NCI-H1092 (cell line): ENCODE measurements around the gene MDH1B.
A peak's percentile ranks its signal among the peaks of the same experiment; 100 is the strongest.
"Not testable (repeated sequence)": the region's sequence is repeated elsewhere in the genome, so short reads cannot be mapped to it uniquely, and the experiment has no call there.

Source experiments
- DNase-seq: peaks from one replicate; lab custom pipeline; 2025; lab: John Stamatoyannopoulos, UW

MDH1B gene

DNA sequence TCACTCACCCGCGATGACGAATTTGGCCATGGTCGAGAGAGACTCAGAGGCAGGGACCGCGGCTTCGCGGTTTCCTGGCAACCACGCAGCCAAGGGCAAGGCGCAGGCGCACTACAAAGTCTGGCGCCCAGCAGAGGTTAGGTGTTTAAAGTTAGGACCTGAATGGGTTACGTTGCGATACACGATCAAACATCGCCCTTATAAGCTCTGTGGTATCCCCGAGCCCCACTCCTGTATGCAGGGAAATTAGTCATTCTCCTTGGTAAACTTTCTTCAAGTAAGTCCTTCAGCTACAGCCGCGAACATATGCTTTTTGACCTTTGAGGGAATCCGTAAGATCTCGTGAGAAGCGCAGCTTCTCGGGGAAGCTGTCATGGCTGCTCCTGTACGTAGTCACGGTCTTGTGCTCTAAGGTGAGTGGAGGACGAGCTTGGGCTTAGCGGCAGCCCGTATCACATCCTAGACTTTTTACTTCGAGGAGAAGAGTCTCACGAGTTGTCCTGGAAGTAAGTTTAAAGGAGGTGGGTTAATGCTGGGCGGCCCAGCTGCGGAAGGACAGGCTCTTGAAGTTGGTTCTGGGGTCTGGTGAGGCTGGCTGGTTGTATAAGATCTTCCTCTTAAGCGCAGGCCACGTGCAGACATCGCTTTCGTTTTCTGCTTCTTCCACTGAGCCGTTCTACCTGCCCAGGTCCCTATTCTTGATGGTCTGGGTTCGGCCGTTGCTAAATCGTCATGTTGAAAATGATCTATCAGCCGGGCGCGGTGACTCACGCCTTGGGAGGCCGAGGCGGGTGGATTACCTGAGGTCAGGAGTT is at the start of gene MDH1B, which contains the start of gene FASTKD2:
Gene MDH1B (minus strand): TSS at position 87 of the 815 bp plus-strand sequence. CDS start 57 bp downstream, at position 30.
Gene FASTKD2 (plus strand): TSS at position 365 of the 815 bp plus-strand sequence. CDS start 1,088 bp downstream, outside the sequence.
- peak; percentile 53 for DNase-seq

DNA sequence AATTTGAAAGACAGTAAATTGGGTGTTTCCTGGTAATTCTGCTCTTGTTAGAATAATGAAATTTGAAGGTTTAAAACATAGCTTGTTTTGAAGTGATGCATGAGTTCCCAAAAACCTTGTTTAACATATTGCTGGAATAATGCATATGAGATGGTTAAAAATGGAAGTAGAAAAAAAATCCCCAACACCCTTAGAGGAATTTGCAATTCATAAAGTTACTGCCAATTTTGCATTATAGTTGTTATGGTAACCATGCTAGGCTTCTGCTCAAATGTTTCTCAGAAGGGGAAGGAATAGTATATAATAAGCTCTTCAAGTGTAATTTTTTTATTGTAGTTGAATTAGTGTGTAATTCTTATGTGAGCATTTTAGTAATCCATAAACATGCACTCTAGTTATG is 49.4 kb upstream of the MDH1B start:
- no peak for DNase-seq

DNA sequence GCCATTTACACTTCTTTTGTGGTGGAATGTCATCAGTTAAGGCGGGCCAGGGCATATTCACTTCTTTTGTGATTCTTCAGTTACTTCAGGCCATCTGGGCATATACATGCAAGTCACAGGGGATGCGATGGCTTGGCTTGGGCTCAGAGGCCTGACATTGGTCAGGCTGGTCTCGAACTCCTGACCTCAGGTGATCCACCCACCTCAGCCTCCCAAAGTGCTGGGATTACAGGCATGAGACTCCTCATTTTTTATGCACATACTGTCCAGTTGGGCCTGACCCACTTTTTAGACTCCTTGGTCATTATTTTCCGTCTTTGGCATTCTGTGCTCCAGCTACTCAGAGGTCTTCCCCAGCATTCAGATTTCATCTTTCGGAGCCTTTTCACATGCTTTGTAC is 47.3 kb upstream of the MDH1B start:
- not testable (repeated sequence) for DNase-seq

GRCh38 chr2:206807624-206808023 is 42.5 kb upstream of the MDH1B start:
- not testable (repeated sequence) for DNase-seq

GRCh38 chr2:206805887-206806607 is 40.9 kb upstream of the MDH1B start:
- no peak for DNase-seq

GRCh38 chr2:206804326-206804725 is 39.2 kb upstream of the MDH1B start:
- DNase-seq: no peak

DNA sequence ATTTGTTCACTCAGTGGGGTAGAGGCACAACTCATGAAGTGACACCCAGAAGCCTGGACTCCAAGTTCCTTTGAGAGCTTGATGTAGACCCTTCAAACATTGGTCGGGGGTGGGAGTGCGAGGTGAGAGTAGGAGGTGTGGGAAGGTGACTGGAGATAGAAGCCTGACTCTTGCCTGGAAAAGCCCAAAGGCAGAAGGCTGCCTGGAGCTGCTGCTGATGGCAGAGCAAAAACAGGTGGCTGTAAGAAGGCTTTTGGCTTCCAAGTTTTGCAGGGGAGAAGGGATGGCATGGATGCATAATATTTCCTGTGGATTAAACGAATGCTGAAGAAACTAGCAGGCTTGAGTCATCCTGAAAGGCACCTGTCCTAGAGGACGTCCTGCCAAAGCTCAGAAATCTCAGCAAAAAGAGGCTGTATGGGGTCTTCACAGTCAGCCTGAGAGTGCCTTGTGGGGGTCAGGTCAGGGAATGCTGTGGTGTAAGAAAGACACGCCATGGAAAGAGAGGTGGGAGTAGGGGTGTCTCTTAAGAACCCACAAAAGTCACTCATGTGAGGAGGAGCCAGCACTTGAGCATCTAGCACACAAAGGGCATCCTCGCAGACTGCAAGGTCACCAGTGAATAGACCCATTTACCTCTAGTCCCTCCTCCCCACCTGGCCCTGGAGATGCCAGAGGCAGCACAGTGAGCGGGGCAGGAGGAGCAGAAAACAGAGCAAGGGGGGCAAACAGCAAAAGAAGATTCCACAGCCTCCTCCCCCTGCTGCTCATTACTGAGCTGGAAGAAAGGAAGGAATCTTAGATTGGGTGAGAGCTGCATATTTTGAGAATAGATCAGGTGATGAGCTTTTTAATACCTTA is 37.8 kb upstream of the MDH1B start:
- no peak for DNase-seq

DNA sequence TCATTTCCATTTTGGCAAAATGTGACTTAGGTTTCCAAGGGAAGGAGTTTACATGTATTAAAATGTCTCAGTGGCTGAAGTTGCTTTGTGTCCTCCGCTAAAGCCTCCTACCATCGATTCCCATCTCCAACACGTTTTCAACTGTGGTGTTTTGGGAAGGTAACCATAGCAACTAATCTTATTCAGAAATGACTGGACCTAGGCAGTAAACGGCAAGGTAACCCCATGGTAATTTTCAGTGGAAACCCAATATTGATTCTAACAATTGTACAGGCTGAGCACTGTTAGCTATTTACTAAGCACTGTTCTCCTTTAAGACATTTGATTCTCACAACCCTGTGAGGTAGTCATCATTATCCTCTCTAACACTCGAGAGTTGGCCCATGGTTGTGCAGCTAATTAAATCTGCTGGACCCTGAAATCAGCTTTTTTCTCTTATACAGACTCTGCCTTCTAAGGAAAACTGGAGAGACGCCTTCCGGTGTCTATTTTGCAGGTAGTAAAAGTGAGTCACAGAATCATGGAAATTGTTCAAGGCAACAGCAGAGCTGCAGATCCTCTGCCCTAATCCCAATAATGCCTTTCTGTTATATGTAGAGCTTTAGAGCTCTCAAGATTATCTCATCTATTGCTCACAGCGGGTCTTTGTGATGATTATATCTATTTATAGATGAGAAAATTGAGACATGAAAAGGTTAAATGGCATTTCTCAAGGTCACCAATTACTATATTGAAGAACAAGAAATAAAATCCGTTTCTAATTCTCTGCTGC is 36.5 kb upstream of the MDH1B start:
- no peak for DNase-seq

- DNase-seq: peak; percentile 4
These were observed 35.6 kb upstream of the MDH1B start for GRCh38 chr2:206800506-206801417.

GRCh38 chr2:206799083-206799482 is 34.0 kb upstream of the MDH1B start:
- no peak for DNase-seq

DNA sequence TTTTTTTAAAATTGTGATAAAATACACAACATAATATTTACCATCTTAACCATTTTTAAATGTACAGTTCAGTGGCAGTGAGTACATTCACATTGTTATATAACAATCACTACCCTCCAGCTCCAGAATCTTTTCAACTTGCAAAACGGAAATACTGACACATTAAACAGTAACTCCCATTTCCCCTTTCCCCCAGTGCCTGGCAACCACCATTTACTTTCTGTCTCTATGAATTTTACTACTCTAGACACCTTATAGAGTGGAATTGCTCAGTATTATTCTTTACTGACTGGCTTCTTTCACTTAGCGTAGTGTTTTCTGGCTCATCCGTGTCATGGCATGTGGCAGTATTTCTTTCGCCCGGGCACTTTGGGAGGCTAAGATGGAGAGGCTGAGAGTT is 32.9 kb upstream of the MDH1B start:
- DNase-seq: no peak

GRCh38 chr2:206797376-206797775 is 32.2 kb upstream of the MDH1B start:
- DNase-seq: peak; percentile 37

DNA sequence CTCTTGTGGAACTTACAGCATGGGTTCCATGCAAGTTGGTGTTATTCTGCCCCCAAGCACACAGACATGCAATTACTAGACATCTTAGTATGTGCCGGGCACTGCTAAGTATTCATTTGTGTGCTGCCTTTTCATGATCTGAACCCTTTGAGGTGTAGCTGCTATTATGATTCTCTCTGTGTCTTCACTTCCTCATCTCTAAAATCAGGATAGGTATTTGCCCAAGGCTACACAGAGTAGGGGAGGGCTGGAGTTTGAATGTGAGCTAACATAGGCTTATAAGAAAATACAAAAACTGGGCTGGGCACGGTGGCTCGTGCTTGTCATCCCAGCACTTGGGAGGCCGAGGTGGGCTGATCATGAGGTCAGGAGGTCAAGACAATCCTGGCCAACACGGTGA is 27.5 kb upstream of the MDH1B start:
- DNase-seq: no peak

DNA sequence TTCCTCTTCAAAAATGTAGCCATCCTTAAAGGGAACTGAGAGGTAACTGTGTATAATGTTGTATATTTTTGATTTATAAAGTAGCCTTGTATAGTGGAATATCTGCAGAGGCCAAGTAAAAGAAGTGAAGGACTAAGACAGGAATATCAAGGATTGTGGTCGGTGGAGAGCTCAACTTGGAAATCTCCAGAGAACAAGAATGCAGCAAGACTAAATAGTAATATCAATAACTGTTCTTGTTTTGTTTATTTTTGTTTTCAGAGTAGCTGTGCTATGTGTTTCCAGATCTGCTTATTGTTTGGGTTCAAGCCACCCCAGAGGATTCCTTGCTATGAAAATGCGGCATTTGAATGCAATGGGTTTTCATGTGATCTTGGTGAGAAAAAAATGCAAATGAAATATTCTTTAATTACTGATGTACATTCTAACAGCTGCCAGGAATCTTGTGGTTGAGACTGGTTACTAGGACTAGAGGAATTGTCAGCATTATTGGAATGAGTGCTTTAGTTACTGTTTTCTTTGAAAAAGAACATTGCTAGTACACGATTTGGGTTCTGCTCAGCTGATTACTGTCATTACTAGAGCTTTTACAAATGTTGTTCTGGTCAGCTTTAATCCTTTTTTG is 25.3 kb upstream of the MDH1B start:
- DNase-seq: no peak

DNA sequence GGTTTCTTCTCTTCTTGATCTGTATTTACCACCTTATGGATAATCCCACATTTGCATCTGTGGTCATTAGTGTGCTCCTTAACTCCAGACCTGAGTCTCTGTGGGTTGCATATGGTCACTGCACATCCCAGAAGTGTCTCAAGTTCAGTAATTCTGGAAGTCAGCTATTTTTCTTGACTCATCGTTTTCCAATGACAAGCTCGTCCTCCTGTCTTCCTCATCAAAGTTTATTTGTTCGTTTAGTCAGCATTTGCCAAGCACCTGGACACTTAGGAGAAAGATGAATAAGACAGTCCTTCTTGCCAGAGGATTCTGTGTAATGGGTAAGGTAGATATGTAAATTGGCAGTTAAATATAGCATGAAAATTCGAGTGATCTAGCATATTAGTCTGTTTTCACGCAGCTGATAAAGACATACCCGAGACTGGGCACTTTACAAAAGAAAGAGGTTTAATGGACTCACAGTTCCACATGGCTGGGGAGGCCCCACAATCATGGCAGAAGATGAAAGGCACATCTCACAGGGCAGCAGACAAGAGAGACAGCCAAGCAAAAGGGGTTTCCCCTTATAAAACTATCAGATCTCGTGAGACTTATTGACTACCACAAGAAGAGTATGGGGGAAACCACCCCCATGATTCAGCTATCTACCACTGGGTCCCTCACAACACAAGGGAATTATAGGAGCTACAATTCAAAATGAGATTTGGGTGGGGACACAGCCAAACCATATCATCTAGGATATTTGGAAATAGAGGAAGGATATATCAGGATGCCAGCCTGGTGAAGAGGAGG is 19.6 kb upstream of the MDH1B start:
- DNase-seq: no peak

DNA sequence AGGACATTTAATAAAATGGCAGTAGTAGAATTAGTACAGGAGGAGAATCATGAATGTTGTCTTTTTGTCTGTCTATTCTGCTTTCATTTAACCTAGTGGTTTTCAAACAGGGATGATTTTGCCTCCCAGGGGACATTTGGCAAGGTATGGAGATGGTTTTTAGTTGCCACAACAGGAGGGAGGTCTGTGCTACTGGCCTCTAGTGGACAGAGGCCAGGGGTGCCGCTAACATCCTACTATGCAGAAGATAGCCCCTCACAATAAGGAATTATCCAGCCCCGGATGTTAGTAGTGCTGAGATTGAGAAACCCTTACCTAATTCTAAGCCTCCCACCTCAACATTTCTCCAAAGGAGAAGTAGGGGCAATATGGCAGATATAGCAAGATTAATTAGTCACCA is 18.6 kb upstream of the MDH1B start:
- DNase-seq: no peak

- DNase-seq: no peak
These were observed 15.5 kb upstream of the MDH1B start for GRCh38 chr2:206780671-206781070.

DNA sequence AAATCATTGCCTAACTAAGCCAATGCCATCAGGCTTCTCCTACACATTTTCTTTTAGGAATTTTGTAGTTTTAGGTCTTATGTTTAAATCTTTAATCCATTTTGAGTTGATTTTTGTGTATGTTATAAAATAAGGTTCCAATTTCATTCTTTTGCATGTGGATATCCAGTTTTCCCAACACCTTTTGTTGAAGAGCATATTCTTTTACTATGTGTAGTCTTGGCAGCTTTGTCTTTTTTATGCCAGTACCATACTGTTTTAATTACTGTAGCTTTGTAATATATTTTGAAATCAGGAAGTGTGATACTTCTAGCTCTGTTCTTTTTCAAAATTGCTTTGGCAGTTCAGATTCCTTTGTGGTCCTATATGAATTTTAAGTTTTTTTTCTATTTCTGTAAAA is 11.3 kb upstream of the MDH1B start:
- no peak for DNase-seq

GRCh38 chr2:206774871-206775270 is 9.7 kb upstream of the MDH1B start:
- no peak for DNase-seq
